Skin of body (tissue), 2 donors: ENCODE measurements around the gene OAF. TPM values are rescaled to one million over a fixed set of nuclear protein-coding genes. Genes with fewer than 3 reads are reported as not detected.
A peak's percentile ranks its signal among the peaks of the same experiment; 100 is the strongest.

Experiments
- DNase-seq: peaks from one replicate; lab custom pipeline; 2025; lab: John Stamatoyannopoulos, UW
- total RNA-seq: library from RNA; depleted of rRNA; stranded (reverse); fragments of >200 nt; gene quantifications from one replicate; pipeline ENCODE4 v1.2.3, GENCODE V29; 2014

The OAF gene
- total RNA-seq, 1 donor from 2014 or later = 19.0 TPM

DNA sequence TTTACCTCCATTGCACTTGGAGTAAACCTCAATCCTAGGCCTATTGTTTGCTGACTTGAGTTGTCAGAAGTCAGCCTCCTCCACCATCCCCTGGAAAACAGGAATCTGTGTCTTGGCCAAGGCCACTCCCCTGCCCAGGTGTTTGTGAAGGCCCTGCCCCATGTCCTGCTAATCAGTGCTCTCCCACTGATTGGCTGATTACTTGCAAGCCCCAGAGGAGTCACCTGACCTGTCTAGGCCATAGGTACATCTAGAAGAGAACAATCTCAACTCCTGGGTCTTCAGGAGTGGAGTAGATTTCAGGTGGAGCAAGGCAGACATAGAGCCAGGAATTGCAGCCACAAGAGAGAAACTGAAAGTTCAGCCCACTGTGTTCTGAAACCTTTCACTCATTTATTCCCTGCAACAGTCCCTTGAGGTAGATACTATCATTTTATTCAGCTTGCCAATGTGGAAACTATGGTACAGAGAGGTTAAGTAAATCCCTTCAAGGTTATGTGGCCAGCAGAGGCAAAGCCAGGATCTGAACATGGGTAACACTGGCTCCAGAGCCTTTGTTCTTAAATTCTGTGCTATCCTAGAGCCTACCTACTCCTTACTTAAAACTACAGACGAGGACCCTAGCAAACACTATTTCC is 10.4 kb downstream of the OAF start:
- DNase-seq = no peak

DNA sequence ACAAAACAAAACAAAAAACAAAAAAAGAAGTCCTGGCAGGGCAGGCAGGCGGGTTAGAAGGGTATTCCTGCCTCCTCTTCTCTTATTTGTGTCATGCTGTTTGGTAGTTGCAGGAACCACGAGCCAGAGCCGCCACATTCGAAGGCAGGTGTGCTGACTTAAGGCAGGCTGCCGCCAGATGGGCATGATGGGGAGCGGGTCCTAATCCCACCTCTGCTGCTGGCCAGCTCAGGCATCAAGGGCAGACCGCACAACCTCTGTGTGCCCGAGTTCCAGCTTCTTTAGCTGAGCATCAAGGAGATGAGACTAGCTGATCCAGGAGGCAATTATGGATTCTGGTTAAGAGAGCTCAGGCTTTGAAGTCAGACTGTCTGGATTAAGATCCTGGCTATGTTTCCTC is 12.1 kb downstream of the OAF start:
- no peak for DNase-seq

DNA sequence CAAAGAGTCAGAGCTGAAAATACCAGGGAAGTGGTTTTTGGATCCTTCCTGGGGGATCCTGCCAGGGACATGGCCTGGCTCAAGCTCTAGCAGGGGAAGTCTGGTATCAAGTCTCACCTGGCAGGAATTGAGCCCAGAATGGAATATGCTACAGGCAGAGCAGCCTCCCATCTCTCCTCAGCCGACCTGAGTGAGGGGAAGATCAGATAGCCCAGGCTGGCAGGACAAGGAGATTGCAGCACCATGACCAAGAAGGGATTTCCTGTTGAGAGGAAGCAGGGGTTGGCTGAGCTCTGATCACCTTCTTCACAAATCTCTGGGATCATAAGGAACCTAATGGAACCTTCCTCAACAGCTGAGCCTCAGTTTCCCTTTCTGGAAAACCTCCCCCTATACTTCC is 13.0 kb downstream of the OAF start:
- DNase-seq = no peak

DNA sequence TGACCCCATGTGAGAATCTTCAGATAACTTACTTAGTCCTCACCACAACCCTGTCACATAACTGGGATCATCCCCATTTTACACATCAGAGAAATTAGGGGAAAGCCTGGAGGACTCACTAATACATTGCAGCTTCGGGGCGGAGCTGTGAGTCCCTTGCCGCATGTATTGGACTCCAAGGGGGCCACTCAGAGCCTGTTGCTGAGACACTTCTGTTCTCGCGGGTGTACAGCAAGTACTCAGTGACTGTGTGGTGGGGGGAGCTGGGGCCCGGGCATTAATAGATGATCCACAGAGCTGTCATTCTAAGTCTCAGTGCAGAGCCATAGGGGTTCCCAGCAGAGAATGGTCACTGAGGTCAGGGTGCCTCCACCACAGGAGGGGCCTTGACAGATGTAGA is 13.5 kb downstream of the OAF start:
- DNase-seq = no peak

DNA sequence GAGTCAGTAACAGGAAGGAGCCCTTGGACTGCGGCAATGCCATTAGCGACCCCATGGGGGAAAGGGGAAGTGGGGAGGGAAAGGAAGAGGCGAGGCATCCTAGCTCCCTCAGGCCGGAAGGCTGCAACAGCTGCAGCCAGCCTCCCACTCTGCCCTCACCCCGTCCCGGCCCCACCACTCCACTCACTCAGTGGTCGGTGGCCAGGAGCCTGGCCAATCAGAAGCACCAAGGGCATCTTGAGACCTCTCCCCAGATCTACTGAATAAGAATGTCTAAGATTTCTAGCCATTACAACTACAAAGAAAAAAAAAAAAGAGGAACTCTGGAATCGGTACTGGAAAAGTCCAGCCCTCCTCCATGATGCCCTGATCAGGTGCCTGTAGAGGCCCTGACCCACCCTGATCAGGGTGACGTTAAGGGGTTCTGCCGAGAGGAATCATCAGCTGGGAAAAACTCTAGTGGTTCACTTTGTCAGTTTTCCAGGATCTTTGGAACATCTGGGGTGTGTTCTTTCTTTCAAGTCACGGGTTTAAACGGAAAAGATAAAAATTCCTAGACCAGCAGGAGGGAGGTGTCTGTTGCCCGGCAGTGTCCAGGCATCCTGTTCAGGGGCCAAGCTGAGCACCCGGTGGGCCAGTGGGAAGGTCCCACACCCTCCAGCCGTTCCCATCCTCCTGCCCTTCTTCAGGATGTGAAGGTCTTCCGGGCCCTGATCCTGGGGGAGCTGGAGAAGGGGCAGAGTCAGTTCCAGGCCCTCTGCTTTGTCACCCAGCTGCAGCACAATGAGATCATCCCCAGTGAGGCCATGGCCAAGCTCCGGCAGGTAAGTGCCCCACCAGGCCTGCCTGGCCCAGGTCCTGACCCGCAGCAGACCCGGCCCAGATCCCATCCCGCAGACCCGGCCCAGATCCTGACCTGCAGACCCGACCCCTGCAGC is 14.4 kb downstream of the OAF start:
- peak; percentile 15 for DNase-seq

DNA sequence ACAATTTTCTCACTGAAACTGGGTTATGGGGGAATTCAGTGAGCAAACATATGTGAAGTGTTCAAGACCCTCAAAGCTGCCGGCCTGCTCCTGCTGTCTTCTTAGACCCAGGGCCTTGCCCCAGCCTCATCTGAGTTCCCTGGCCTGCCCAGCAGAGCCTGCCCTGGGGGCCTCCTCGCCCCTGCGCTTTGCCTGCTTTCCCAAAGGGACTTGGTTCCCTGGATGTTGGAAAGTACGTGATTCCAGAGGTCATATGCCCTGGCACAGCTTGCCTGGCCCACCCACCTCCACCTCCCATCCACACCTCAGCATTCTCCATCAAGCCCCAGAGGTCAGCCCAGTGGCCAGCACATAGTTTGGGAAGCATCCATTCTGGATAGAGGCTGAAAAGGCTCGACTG is 15.4 kb downstream of the OAF start:
- no peak for DNase-seq

DNA sequence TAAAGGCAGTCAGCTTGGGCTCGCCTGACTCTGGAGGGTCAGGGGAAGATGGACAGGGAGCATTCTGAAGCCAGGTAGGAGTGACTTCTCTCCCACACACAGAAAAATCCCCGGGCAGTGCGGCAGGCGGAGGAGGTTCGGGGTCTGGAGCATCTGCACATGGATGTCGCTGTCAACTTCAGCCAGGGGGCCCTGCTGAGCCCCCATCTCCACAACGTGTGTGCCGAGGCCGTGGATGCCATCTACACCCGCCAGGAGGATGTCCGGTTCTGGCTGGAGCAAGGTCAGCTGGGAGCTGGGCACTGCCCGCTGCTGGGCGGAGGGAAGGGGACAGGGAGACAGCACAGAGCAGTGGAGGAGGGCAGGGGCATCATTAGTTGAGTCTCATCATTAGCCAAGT is 15.9 kb downstream of the OAF start:
- no peak for DNase-seq

DNA sequence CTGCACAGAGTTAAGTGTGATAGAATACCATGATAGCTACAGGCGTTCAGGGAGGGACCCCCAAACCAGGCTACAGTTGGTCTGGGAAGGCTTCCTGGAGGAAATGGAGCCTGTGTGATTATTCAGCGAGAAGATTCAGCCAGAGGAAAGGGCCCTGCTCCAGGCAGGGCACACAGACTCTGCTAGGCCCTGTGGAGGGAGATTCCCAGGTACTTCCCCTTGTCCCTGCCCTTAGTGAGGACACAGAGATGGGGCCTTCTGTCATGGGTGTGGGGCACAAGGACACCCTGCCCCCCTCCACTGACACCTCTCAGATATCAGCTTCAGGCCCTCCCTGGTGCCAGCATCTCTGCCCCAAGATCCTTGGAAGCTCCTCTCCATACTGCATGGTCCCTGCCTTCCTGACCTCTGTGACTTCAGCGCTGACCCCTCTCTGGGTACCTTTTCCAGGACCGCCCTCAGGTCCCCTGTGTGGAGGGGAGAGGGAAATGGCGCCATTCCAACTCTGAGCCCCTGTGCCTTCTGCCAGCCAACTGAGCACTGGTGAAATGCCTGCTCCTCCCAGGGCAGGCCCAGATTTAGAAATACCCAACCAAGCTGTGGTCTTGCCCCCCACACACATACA is 16.5 kb downstream of the OAF start:
- DNase-seq = no peak

DNA sequence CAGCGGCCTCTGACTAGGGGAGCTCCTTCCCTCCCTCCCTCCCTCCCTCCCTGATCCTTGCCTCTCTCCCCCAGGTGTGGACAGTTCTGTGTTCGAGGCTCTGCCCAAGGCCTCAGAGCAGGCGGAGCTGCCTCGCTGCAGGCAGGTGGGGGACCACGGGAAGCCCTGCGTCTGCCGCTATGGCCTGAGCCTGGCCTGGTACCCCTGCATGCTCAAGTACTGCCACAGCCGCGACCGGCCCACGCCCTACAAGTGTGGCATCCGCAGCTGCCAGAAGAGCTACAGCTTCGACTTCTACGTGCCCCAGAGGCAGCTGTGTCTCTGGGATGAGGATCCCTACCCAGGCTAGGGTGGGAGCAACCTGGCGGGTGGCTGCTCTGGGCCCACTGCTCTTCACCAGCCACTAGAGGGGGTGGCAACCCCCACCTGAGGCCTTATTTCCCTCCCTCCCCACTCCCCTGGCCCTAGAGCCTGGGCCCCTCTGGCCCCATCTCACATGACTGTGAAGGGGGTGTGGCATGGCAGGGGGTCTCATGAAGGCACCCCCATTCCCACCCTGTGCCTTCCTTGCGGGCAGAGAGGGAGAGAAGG is 18.1 kb downstream of the OAF start:
- no peak for DNase-seq

DNA sequence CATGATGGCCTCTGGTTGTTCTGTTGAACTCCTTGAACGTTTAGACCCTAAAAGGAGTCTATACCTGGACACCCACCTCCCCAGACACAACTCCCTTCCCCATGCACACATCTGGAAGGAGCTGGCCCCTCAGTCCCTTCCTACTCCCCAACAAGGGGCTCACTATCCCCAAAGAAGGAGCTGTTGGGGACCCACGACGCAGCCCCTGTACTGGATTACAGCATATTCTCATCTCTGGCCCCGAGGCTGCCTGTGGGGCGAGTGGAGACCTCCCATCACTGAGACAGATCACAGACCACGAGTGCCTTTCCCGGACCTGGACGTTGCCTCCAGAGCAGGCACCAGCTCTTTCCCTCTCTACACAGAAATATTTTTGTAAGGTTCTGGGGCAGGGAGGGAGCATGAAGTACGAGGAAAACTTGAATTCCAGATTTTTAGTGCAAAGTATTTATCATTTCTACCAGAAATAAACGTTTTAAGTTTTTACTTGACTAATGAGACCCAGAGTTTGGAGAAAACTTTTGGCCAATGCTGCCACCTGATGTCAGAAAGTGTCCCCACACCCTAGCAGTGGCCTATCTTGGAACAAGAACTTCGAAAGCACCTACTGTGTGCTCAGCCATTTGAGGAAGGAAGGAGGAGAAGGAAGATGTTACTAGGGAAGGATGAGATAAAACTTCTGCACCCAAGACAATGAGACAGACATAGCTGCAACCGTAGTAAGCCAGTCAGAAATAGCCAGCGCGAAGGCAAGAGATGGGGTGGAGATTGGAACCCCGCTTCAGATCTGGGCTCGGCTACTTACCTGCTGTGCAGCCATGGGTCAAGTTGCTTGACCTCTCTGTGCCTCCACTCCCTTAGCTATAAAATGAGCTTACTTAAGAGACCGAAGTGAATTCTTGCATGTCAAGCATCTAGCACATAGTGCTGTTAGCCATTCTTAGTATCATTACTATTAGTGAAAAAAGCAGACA is 18.9 kb downstream of the OAF start:
- DNase-seq = peak; percentile 40

DNA sequence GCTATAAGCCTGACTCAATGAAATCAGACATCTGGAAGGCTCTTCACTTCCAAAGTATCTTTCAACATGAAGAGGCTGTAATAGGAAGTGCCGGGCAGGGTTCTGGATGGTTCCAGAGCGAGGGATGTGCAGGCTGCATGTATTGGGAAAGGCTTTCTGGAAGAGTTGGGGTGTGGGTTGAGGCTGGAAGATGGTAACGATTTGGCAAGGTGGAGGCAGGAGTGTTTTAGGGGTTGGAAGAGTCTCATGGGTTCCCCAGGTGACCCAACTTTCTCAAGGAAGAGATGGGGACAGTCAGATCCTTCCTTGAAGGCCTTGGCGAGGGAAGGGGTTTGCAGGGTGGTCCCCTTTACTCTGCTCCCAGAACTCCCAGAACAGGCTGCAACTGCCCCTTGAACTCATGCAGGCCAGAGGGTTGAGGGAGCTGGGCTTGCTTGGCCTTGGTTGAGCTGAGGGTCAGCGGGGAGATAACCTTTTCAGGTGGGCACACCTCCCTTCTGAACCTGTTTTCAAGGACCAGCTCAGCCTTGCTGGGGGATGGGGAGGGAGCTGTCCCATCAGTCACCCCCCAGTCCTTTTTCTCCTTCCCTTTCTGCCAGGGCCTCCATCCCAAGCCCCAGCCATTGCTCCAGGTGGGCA is 19.7 kb downstream of the OAF start:
- no peak for DNase-seq

DNA sequence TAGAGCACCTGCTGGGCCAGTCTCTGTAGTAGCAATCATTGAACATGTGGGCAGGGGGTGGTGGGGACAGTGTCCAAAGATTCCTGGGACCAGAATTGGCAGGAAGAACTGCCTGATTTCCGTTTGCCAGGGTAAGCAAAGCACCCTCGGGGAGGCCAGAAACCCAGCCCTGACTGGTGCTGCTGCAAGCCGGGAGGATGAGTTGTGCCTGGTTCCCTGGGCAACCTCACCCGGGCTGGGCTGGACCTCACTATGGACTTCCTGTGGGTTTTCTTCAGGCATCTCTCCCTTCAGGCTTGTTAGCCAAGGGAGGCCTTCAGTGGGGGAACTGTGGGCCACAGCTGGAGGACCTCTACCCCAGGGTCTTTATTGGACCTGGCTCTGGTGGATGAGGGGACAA is 21.1 kb downstream of the OAF start:
- no peak for DNase-seq

DNA sequence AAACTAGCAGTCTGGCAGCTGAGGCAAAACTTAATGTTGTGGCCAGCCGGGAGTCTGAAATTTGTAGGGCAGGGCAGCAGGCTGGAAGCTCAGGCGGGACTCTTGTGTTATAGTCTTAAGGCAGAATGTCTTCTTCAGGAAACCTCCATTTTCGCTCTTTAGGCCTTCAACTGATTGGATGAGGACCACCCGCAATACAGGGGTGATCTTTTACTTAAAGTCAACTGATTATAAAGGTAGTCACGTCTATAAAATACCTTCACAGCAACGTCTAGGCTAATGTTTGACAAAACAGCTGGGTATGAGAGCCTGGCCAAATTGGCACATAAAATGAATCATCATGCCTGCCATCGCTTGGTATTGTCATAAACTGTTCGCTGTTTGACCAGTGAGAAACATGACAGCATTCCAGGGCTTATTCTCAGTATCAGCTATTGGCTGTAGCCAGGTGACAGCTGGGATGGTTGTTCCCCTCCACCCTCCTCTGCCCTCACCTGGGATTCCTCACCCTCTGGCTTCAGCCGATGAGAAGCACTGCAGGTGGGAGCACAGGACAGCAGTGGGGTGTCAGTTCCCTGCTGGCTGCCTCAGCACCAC is 22.5 kb downstream of the OAF start:
- no peak for DNase-seq

DNA sequence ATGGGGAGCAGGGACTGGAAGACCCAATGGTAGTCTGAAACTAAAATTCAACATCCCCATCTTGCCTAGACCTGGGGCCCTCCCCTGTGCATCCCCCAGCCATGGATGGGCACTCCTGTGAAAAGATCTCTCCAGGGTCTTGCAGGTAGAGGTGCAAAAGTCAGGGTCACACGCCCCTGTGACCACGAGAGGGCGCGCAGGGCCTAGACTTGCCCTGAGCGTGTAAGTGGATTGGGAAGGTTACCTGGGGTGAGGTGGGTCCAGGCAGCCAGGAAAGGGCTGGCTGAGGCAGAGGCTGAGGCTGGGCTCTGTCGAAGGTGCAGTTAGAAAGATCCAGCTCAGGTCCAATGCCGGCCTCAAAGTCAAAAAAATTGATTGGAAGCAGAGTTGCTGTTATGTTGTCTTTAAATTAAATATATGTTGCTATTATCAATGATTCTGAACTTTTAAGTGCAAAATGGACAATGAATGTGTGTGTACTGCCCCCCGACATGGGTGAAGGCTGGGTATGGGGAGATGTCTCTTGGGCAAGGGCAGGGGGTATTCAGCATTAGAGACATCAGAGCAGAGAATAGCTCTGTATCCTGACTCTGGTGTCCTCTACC is 24.3 kb downstream of the OAF start:
- no peak for DNase-seq

DNA sequence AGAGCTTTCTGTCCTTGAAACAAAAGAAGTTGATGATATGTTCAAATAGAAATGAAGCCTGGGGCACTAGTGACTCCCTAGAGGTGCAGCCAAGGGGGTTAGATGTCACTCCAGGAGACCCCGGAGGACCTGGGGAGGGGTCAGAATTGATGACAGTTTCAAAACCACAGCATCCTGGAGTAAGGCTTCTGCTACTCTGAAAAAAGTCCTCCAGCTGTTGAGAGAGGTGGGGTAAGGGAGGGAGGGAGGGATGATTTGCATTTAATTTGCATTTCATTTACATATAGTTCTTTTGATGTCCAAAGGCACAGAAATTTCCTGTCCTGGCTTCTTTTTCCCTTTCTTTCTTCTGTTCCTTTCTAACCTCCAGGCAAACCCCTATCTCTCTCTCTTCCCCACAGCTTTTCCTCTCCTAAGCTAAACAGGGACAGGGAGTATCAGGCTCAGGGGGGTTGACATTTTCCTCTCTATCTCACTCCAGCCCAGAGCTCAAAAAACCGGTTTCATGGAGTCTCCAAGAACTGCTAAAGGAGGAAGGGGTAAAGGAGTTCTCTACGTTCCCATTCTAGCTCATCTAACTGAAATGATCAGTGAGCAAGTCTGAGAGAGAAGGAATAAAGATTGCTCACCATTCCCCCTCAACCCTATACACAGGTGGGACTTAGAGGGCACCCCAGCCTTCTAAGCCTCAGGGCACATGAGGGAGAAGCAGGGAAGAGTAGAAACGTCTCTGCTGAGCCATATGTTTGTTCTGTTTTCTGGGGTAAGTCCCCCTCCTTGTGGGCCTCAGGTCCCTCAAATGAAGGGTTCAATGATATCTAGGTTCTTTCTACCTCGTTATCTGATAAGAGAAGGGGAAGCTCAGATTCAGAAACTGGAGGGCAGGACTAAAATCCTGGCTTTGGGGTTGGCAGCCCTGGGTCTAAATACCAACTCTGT is 25.6 kb downstream of the OAF start:
- DNase-seq = no peak

DNA sequence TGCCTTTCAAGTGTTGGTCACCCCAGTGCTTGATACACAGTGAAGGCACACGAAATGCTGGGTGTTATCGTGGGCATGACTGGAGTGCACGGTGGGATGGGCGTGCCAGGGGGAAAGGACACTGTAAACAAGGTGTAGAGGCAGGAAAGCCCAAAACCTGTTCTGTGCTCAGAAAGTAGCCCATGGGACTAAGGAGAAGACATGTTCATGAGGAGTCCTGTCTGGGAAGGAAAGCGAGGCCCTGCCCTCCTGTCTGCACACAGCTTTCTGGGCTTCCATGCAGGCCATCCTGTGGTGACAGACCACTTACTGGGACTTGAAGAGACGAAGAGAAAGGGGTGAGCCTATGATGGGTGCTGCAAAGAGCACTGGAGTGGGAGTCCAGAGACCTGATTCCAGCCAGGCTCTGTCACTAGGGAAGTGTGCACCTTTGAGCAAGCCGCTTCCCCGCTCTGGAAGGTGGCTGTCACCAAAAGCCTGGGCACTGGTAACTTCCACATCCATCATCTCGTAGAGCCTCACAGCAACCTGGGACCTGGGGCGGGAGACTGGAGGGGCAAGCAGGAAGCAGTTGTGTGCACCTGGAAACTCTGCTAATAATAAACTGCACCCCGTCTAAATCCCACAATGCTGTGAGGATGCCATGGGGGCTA is 28.3 kb downstream of the OAF start:
- DNase-seq = no peak

DNA sequence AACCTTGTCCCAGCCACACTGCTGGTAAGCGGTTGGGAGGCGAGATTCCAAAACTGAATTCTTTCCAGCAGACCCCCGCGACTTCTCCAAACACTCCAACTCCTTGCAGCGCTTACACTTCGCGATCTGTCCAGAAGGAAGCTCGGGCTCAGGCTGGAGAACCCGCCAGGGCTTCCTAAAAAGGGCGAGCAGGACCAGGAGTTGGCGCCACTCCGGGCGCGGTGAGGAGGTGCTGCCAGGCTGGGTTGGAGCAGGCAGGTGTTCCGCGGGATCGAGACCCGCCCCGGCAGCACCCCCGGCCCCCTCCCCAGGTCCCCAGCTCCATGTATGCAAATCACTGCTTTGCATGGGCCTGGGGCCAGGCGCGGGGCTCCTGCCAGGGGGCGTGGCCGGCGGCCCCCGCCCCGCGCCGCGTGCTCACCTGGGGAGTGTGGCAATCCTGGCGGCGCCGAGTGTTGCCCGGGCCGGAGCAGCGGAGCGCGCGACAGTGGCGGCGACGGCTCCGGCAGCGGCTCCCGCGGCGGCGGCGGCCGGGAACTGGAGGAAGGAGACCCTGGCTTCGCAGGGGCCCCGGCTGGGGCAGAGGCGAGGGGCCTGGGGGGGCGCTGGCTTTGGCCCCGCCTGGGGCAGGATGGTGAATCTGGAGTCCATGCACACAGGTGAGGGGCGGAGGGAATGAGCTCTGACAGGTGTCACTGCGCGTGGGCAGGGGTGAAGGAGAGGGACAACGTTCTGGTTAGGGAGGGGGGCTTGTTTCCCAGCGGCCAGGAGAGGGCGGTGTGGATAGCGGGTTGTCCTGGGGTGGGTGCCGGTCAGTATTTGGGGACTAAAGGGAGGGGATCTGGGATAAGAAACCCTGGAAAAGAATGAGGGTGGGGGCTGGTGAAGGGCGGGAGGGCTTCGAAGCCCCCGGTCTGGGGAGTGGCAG is 29.1 kb downstream of the OAF start, which contains the start of gene POU2F3:
POU2F3 (plus strand) TSS at position 428 of the 928 bp plus-strand sequence; CDS start at position 632, 204 bp downstream.
- no peak for DNase-seq
